GM18511 (cell line): Measurements from ENCODE around the gene CNNM1.

ENCODE experiments used
- ATAC-seq: cut with Tn5 transposase; IDR thresholded peaks from one replicate; pipeline ENCODE4 v1.9.1; 2021; ENCODE audit warnings: mild to moderate bottlenecking, moderate library complexity; ENCODE audit not compliant: unreplicated experiment

CNNM1 gene

DNA sequence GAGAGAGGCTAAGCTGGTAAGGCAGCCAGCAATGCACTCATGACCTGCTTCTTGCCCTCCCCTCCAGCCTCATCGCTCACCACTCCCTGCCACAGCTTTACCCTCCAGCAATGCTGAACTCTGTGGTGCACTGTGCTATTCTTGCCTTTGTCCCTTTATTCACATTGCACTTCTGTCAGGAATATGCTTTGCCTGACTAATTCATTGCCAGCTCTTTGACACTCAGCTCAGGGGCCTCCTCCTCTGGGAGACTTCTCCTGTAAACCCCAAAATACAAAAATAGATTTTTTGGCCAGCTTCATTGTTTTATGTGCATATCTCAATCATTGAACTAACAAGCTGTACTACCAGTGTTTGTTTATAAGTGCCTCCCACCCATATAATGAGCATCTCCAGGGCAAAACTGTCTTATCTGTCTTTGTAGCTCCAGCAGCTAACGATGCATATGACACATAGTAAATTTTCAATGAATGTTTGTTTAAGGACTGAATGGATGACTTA lies 8.2 kb downstream of the CNNM1 start:
- ATAC-seq, result no peak

DNA sequence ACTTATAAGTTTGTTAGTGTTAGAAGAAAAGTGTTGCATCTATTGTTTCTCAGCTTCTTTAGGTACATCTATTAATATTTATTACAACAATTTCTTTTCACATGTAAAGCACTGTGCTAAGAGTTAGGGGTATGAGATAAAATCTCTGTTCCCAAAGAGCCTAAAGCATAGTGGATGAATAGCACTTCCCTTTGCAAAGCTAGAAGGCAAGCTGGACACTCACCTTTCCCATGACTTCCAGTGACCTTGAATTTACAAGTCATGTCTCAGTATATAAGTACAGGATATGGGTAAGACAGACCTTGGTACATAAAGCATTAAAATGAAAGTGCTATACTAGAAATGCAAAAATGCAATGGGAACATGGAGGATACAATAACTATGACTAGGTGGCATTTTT lies 8.7 kb downstream of the CNNM1 start:
- ATAC-seq, result no peak

DNA sequence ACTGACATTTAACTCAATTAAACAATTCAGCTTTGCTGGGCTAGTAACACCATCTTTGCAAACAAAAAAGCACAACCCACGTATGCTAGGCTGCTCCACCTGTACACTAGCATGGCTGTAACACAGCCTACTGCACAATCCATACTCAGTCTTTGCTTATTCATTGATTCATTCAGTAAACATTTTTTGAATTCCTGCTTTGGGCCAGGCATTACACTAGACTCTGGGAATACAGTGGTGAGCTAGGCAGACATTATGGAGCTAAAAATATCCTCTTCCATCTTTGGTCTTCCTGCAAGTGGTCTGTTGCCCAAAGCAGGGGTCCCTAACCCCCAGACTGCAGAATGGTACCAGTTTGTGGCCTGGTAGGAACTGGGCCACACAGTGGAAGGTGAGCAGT lies 9.9 kb downstream of the CNNM1 start:
- no peak for ATAC-seq

DNA sequence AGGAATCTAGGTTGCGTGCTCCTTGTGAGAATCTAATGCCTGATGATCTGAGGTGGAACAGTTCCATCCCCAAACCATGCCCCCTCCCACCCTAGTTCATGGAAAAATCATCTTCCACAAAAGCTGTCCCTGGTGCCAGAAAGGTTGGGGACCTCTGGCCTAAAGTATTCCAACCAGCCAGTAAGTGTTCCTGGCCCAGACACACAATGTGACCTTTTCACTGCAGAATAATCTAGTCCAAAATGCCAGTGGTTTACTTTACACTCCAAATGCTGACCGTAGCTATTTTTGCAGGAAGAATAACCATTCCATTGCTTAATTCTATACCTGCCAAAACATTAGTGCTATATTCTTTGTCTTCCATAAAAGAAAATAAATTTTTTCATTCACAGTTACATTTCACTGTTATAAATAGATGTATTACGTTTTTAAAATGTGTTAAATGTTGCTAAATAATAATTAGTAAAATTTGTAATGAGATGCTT lies 10.4 kb downstream of the CNNM1 start:
- no peak for ATAC-seq

- no peak for ATAC-seq
Measured at GRCh38 chr10:99340650-99341049, 11.5 kb downstream of the CNNM1 start.

- no peak for ATAC-seq
Measured at GRCh38 chr10:99341248-99341647, 12.1 kb downstream of the CNNM1 start.

GRCh38 chr10:99341860-99342490 lies 12.8 kb downstream of the CNNM1 start:
- no peak for ATAC-seq

GRCh38 chr10:99343262-99343661 lies 14.1 kb downstream of the CNNM1 start:
- no peak for ATAC-seq

GRCh38 chr10:99344715-99345114 lies 15.6 kb downstream of the CNNM1 start:
- ATAC-seq, result no peak

DNA sequence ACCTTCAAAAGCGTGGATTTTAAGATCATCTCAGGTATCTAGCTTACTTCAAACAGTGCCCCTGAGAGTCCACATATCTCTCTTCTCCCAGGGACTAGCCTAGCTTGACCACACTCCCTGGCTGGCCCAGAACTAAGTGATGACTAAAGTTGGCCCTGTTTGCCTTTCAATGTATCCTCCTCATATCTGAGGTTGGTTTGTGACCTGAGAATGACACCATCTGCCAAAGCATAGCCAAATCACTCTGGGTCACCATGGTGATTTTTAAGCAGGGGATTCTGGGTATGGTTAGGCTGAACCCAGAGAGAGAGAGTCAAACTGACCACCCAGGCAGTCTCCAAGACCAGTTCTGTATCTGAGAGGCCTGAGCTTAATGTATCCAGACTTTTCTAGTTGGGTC lies 16.2 kb downstream of the CNNM1 start:
- ATAC-seq, result peak; percentile 50

DNA sequence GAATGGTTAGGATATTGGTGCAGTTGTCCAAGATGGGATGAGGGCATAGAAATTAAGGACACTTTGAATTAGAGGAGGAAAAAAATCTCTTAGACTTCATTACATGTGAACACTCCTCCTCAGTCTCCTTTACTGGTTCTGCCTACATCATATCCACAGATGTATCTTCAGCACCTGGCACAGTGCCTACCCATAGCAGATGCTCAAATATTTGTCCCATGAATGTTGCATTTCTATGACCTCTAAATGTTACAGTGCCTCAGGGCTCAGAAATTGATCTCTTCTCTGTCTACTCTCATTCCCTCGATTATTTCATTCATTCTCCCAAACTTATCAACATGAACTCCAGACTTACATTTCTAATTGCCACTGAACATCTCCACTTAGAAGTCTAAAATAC lies 17.1 kb downstream of the CNNM1 start:
- no peak for ATAC-seq

DNA sequence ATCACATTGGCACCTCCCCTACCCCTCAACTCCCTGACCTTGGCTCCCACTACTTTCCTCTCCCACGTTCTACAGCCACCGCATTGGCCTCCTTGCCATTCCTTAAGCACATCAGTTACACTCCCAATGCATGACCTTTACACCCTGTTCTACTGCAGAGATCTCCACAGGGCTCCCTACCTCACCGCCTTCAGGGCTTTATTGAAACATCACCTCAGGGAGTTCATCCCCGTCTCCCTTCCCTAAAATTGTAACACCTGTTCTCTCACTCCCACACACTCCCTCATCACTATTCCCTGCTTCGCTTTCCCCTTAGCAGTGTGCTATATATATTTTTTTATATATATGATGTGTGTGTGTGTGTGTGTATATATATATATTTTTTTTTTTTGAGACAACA lies 18.5 kb downstream of the CNNM1 start:
- ATAC-seq, result no peak

GRCh38 chr10:99353182-99353581 lies 24.0 kb downstream of the CNNM1 start:
- ATAC-seq, result no peak

- no peak for ATAC-seq
Measured at GRCh38 chr10:99357691-99358090, 28.5 kb downstream of the CNNM1 start.

GRCh38 chr10:99358101-99358500 lies 28.9 kb downstream of the CNNM1 start:
- ATAC-seq, result no peak

GRCh38 chr10:99360934-99361333 lies 31.8 kb downstream of the CNNM1 start:
- ATAC-seq, result no peak

- no peak for ATAC-seq
Measured at GRCh38 chr10:99364125-99364524, 35.0 kb downstream of the CNNM1 start.

- ATAC-seq, result no peak
Measured at GRCh38 chr10:99365311-99365710, 36.2 kb downstream of the CNNM1 start.

DNA sequence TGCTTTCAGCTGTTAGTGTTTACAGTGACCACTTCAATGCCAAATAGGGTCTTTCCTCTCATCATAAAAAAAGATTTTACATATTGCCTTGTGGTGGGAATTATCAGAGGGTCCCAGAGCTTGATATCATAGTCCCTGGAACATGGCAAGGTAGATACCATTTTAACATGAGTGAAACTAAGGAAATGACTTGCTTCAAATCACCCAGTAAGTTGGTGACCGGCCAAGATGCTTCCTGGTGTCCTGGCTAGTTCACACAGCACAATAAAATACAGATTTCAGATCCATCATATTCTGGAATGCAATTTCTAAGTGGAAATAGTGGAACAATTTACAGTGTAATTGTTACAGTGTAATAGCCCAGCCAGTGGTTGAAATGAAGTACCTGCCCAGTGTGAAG lies 36.6 kb downstream of the CNNM1 start:
- ATAC-seq, result no peak

GRCh38 chr10:99366666-99367065 lies 37.5 kb downstream of the CNNM1 start:
- no peak for ATAC-seq

DNA sequence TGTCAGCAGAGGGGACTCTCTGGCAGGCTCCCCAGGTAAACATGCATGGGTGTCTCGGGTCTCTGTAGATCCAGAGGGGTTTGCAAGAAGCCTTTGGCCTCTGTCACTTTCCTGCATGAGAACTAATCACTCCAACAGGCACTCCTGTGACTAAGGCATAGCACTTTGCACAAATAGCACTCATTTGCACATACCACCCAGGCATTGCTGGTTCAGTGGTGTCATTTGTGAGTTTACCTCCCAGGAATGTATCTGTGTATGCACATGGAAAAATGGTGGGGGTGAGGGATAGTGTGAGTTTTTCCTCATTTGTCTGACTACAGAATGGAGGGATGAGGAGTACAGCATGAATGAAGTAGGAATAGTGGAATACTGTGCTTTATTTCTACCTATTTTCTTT lies 39.5 kb downstream of the CNNM1 start:
- no peak for ATAC-seq

DNA sequence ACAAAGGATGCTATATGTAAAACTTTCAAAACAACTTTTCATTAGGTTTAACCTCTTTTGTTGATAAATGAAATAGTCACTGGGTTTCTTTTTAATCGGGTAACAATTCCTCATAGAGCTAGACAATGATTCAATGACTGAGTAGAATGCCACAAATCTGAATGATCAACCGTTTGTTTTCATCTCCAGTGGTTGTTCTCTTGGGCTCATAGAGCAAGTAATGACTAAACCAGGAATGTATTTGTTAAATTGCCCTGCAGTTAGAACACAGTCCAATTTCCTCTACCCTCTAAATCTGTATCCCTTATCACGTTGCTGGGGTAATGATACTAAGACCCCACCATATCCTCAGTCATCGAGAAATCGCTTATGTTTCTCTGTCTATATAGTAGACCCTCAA lies 40.0 kb downstream of the CNNM1 start:
- ATAC-seq, result no peak

DNA sequence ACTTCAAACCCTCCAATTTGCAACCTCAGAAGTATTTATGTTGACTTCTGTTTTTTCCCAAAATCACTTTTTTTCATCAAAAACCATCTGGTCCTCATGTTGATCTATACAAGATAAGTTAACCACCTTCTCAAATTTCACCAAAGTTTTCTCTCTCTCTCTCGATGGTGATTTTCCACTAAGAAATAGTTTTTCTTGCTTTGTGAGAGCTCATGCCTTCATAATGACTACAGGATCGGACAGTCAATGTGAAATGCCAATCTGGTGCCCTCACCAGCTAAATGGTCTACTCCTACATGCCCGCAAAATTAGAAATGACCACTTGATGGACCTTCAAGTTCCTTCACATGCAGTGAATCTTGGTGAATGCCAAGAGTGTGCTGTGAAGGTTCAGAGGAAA lies 40.4 kb downstream of the CNNM1 start:
- ATAC-seq, result no peak
